Measurements from ENCODE around the gene METAP1. TPM values are rescaled to one million over a fixed set of nuclear protein-coding genes. Genes with fewer than 3 reads are reported as not detected.
"Not testable (repeated sequence)": the region's sequence is repeated elsewhere in the genome, so short reads cannot be mapped to it uniquely, and the experiment has no call there.

The METAP1 gene
- total RNA-seq, 1 experiment from 2014 or later = 63.5 TPM

GRCh38 chr4:99099311-99099710 is 103.8 kb downstream of the METAP1 start:
- H3K79me1 ChIP-seq (ENCODE audit: insufficient read depth, low read depth, low read length, poor library complexity, severe bottlenecking) = peaks cover 1% of the 10 kb centered on the region
- no peak overlapping the region for H3K56ac ChIP-seq (ENCODE audit: insufficient read length, low read depth, low read length)
- Mint-ChIP-seq H3K9me3 (peaks cover 12 to 21% of the 10 kb centered on the region in 2 experiments), H3K4me3 (no peak overlapping the region), H3K4me1 (no peaks in the 10 kb centered on the region), H3K27ac (no peak overlapping the region), H3K36me3 (ENCODE audit: insufficient read depth in 1 of 3, low read depth in 3 of 3) (peaks cover 11 to 28% (median 20%) of the 10 kb centered on the region in 3 experiments), H3K27me3 (ENCODE audit: low read depth) (no peaks in the 10 kb centered on the region)
- no peaks in the 10 kb centered on the region for H3K27me3 ChIP-seq (ENCODE audit: insufficient read depth, low read length)
- no CpG with 5 or more reads among the region's 12 CpGs for WGBS (ENCODE audit: extremely low coverage, insufficient read length, low lambda C conversion rate)
- no peak overlapping the region for H2BK20ac ChIP-seq (ENCODE audit: low read depth, low read length, poor library complexity, severe bottlenecking)
- no peak overlapping the region for H2AK5ac ChIP-seq (ENCODE audit: insufficient read length, low read length)
- no peak overlapping the region for H2BK5ac ChIP-seq (ENCODE audit: insufficient read length, low read length)
- H3K4me2 ChIP-seq (ENCODE audit: insufficient read depth, insufficient read length, low read length) = no peak overlapping the region
- no peak overlapping the region for H3K9ac ChIP-seq (ENCODE audit: extremely low read depth, insufficient read length, low read length)
- TF ChIP-seq CTCF (conservative IDR thresholded peaks at IDR 0.05) = no peak
- H3K27ac ChIP-seq (ENCODE audit: insufficient read length, low read depth, low read length) = no peak overlapping the region
- no peak overlapping the region for H3K14ac ChIP-seq (ENCODE audit: insufficient read depth, low read length)
- no peak for DNase-seq
- no peak overlapping the region for H4K91ac ChIP-seq (ENCODE audit: insufficient read length, low read depth, low read length)
- H3K23me2 ChIP-seq (ENCODE audit: insufficient read length, low read depth, low read length, poor library complexity, severe bottlenecking) = no peaks in the 10 kb centered on the region
- H3K79me2 ChIP-seq (ENCODE audit: insufficient read depth, low read length) = no peaks in the 10 kb centered on the region
- H3K23ac ChIP-seq (ENCODE audit: insufficient read length, low read depth, low read length) = no peak overlapping the region
- no peak overlapping the region for H3K18ac ChIP-seq (ENCODE audit: insufficient read length, low read depth, low read length)
- H2BK120ac ChIP-seq (ENCODE audit: low read depth, low read length, poor library complexity, severe bottlenecking) = no peak overlapping the region
- H4K20me1 ChIP-seq (ENCODE audit: control insufficient read depth, insufficient read depth, insufficient read length) = no peaks in the 10 kb centered on the region
- no peaks in the 10 kb centered on the region for H3K9me3 ChIP-seq (ENCODE audit: control insufficient read depth, low read depth, low read length)
- H4K5ac ChIP-seq (ENCODE audit: insufficient read length, low read depth, low read length) = no peak overlapping the region
- H2BK12ac ChIP-seq (ENCODE audit: insufficient read length, low read depth, low read length) = no peak overlapping the region
- H4K8ac ChIP-seq (replicated peaks; ENCODE audit: insufficient read length, low read depth, low read length) = no peak overlapping the region
- H2AFZ ChIP-seq (ENCODE audit: low read length) = no peak overlapping the region
- no peak overlapping the region for H2BK15ac ChIP-seq (ENCODE audit: low read depth, low read length)
- H3K4me1 ChIP-seq (ENCODE audit: insufficient read depth, low read length) = no peaks in the 10 kb centered on the region
- H3K4ac ChIP-seq (ENCODE audit: low read depth, low read length) = no peak overlapping the region
- H3T11ph ChIP-seq (ENCODE audit: low read length) = no peak overlapping the region

- H3K14ac ChIP-seq (ENCODE audit: insufficient read depth, low read length); H3K79me1 ChIP-seq (ENCODE audit: insufficient read depth, low read depth, low read length, poor library complexity, severe bottlenecking): not testable (repeated sequence)
These were observed 104.3 kb downstream of the METAP1 start for GRCh38 chr4:99099814-99100213.

More at GRCh38 chr4:99099814-99100213, 104.3 kb downstream of the METAP1 start:
- not testable (repeated sequence) for H3K4me1 Mint-ChIP-seq; H3K4me1 ChIP-seq (ENCODE audit: insufficient read depth, low read length); H2BK20ac ChIP-seq (ENCODE audit: low read depth, low read length, poor library complexity, severe bottlenecking); H2BK15ac ChIP-seq (ENCODE audit: low read depth, low read length); H3T11ph ChIP-seq (ENCODE audit: low read length); H3K27me3 ChIP-seq (ENCODE audit: insufficient read depth, low read length); H3K27ac Mint-ChIP-seq; H4K5ac ChIP-seq (ENCODE audit: insufficient read length, low read depth, low read length); H3K27ac ChIP-seq (ENCODE audit: insufficient read length, low read depth, low read length); H3K4me3 Mint-ChIP-seq; H2AK5ac ChIP-seq (ENCODE audit: insufficient read length, low read length); H3K23ac ChIP-seq (ENCODE audit: insufficient read length, low read depth, low read length); H3K56ac ChIP-seq (ENCODE audit: insufficient read length, low read depth, low read length); H3K4ac ChIP-seq (ENCODE audit: low read depth, low read length); H4K20me1 ChIP-seq (ENCODE audit: control insufficient read depth, insufficient read depth, insufficient read length); H2BK5ac ChIP-seq (ENCODE audit: insufficient read length, low read length); H3K9me3 ChIP-seq (ENCODE audit: control insufficient read depth, low read depth, low read length); H2BK120ac ChIP-seq (ENCODE audit: low read depth, low read length, poor library complexity, severe bottlenecking); H4K8ac ChIP-seq (replicated peaks; ENCODE audit: insufficient read length, low read depth, low read length); H2BK12ac ChIP-seq (ENCODE audit: insufficient read length, low read depth, low read length); H4K91ac ChIP-seq (ENCODE audit: insufficient read length, low read depth, low read length); DNase-seq; H2AFZ ChIP-seq (ENCODE audit: low read length); H3K27me3 Mint-ChIP-seq (ENCODE audit: low read depth); H3K4me2 ChIP-seq (ENCODE audit: insufficient read depth, insufficient read length, low read length); H3K79me2 ChIP-seq (ENCODE audit: insufficient read depth, low read length); H3K23me2 ChIP-seq (ENCODE audit: insufficient read length, low read depth, low read length, poor library complexity, severe bottlenecking); H3K9ac ChIP-seq (ENCODE audit: extremely low read depth, insufficient read length, low read length); H3K18ac ChIP-seq (ENCODE audit: insufficient read length, low read depth, low read length)
- no CpG with 5 or more reads among the region's 5 CpGs for WGBS (ENCODE audit: extremely low coverage, insufficient read length, low lambda C conversion rate)
- Mint-ChIP-seq H3K36me3 (ENCODE audit: insufficient read depth in 1 of 3, low read depth in 3 of 3) (peaks cover 11 to 28% (median 20%) of the 10 kb centered on the region in 3 experiments), H3K9me3 (peaks cover 12 to 21% of the 10 kb centered on the region in 2 experiments)
